GM12878 (cell line): Measurements from ENCODE around the gene LKAAEAR1. TPM values are rescaled to one million over a fixed set of nuclear protein-coding genes. Genes with fewer than 3 reads are reported as not detected.

ENCODE experiments used
- BHLHE40 ChIP-seq, 2 experiments: fragments of 450-650 bp in 1 of 2; IDR thresholded peaks; 2 replicates each; pipeline ENCODE4 v1.6.1; 2011 to 2017; ENCODE audit warnings: low read depth in 2 of 2, borderline replicate concordance in 1 of 2, improper control_type of control experiment in 1 of 2, low read length in 1 of 2, mild to moderate bottlenecking in 1 of 2
- CBX5 ChIP-seq: sonication (generic); IDR thresholded peaks from 2 replicates; pipeline ENCODE4 v1.6.1; 2016; ENCODE audit warnings: low read depth, moderate library complexity, mild to moderate bottlenecking, inconsistent platforms
- CREM ChIP-seq: IDR thresholded peaks from 2 replicates; pipeline ENCODE4 v1.6.1; 2014; ENCODE audit warnings: antibody characterized with exemption, low read depth
- DPF2 ChIP-seq: fragments of 450-650 bp; IDR thresholded peaks from 2 replicates; pipeline ENCODE4 v1.6.1; 2017; ENCODE audit warnings: mild to moderate bottlenecking
- ELK1 ChIP-seq: IDR thresholded peaks from 2 replicates; pipeline ENCODE4 v1.6.1; 2012; ENCODE audit warnings: low read depth, low read length, improper control_type of control experiment
- NR2F1 ChIP-seq: fragments of 450-650 bp; conservative IDR thresholded peaks from 2 replicates; pipeline ENCODE4 v1.6.1; 2017; ENCODE audit warnings: mild to moderate bottlenecking
- POLR2AphosphoS5 ChIP-seq: IDR thresholded peaks from 2 replicates; pipeline ENCODE4 v1.6.1; 2011; ENCODE audit warnings: mild to moderate bottlenecking, low read length, inconsistent platforms
- SMAD1 ChIP-seq: fragments of 450-650 bp; IDR thresholded peaks from 2 replicates; pipeline ENCODE4 v1.6.1; 2018; ENCODE audit warnings: mild to moderate bottlenecking, low read depth; ENCODE audit not compliant: partially characterized antibody
- SUPT20H ChIP-seq: IDR thresholded peaks from 2 replicates; pipeline ENCODE4 v1.6.1; 2011; ENCODE audit warnings: low read depth, mild to moderate bottlenecking, low read length, moderate library complexity, borderline replicate concordance; ENCODE audit not compliant: control insufficient read depth
- YBX1 ChIP-seq: fragments of 450-650 bp; IDR thresholded peaks from 2 replicates; pipeline ENCODE4 v1.6.1; 2016; ENCODE audit warnings: antibody characterized with exemption
- YY1 ChIP-seq: IDR thresholded peaks from 2 replicates; pipeline ENCODE4 v1.6.1; 2011; ENCODE audit warnings: low read depth, mild to moderate bottlenecking, low read length
- ZBTB4 ChIP-seq: fragments of 450-650 bp; formaldehyde crosslinking; IDR thresholded peaks from 2 replicates; pipeline ENCODE4 v1.4.0; 2022; ENCODE audit warnings: mild to moderate bottlenecking, moderate library complexity
- ZZZ3 ChIP-seq: IDR thresholded peaks from 2 replicates; pipeline ENCODE4 v1.6.1; 2011; ENCODE audit warnings: low read depth; ENCODE audit not compliant: control insufficient read depth, insufficient read length
- polyA plus RNA-seq, 11 experiments: library from polyadenylated mRNA; depleted of rRNA in 4 of 11; unstranded in 6 of 11; stranded (reverse) in 5 of 11; fragments of >200 nt; fragmentation: Nextera tagmentation in 4 of 11; fragmentation: Illumina TruSeq in 1 of 11; extraction: Ambion mirVana in 4 of 11; extraction: Trizol in 1 of 11; gene quantifications; 1 replicate in 1 of 11; 2 replicates in 10 of 11; pipeline versions ENCODE4 v1.2.1 to v1.2.3, GENCODE V29; 2011 to 2016; ENCODE audit warnings: inconsistent platforms in 2 of 11, missing spikeins in 2 of 11, low read depth in 1 of 11
- total RNA-seq, 4 experiments: library from RNA; depleted of rRNA in 3 of 4; stranded (reverse); fragments of >200 nt in 3 of 4; fragmentation: Illumina TruSeq in 1 of 4; extraction: Trizol in 1 of 4; gene quantifications; 2 replicates each; pipeline versions ENCODE4 v1.2.1 to v1.2.3, GENCODE V29; 2013 to 2021
- TF ChIP-seq, protein P1 (sequence below): IDR thresholded peaks from 2 replicates; pipeline ENCODE4 v1.6.1; 2012; ENCODE audit warnings: low read length, inconsistent platforms
- TF ChIP-seq, protein P2 (sequence below): IDR thresholded peaks from 2 replicates; pipeline ENCODE4 v1.6.1; 2012; ENCODE audit warnings: mild to moderate bottlenecking, low read depth, low read length

LKAAEAR1 gene
- total and polyA plus RNA-seq, 10 of the 15 experiments (the other 5 are each of a cell fraction or from before 2014, with no cell fraction given), result not detected

GRCh38 chr20:64036346-64037198 lies 47.6 kb downstream of the LKAAEAR1 start (continued):
- no peak for TF ChIP-seq ZBTB4 (CRISPR knock-in tag)
- TF ChIP-seq DPF2, result no peak; the same call in 1 of the 2 replicates
- TF ChIP-seq YBX1, result no peak
- no peak for TF ChIP-seq SMAD1
- TF ChIP-seq ELK1, result no peak; the same call in 1 of the 2 replicates
- TF ChIP-seq, protein P1, sequence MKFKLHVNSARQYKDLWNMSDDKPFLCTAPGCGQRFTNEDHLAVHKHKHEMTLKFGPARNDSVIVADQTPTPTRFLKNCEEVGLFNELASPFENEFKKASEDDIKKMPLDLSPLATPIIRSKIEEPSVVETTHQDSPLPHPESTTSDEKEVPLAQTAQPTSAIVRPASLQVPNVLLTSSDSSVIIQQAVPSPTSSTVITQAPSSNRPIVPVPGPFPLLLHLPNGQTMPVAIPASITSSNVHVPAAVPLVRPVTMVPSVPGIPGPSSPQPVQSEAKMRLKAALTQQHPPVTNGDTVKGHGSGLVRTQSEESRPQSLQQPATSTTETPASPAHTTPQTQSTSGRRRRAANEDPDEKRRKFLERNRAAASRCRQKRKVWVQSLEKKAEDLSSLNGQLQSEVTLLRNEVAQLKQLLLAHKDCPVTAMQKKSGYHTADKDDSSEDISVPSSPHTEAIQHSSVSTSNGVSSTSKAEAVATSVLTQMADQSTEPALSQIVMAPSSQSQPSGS, result no peak
- TF ChIP-seq SUPT20H, result no peak
- TF ChIP-seq, protein P2, sequence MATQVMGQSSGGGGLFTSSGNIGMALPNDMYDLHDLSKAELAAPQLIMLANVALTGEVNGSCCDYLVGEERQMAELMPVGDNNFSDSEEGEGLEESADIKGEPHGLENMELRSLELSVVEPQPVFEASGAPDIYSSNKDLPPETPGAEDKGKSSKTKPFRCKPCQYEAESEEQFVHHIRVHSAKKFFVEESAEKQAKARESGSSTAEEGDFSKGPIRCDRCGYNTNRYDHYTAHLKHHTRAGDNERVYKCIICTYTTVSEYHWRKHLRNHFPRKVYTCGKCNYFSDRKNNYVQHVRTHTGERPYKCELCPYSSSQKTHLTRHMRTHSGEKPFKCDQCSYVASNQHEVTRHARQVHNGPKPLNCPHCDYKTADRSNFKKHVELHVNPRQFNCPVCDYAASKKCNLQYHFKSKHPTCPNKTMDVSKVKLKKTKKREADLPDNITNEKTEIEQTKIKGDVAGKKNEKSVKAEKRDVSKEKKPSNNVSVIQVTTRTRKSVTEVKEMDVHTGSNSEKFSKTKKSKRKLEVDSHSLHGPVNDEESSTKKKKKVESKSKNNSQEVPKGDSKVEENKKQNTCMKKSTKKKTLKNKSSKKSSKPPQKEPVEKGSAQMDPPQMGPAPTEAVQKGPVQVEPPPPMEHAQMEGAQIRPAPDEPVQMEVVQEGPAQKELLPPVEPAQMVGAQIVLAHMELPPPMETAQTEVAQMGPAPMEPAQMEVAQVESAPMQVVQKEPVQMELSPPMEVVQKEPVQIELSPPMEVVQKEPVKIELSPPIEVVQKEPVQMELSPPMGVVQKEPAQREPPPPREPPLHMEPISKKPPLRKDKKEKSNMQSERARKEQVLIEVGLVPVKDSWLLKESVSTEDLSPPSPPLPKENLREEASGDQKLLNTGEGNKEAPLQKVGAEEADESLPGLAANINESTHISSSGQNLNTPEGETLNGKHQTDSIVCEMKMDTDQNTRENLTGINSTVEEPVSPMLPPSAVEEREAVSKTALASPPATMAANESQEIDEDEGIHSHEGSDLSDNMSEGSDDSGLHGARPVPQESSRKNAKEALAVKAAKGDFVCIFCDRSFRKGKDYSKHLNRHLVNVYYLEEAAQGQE, result no peak
- peak; percentile 69 for TF ChIP-seq CREM
- TF ChIP-seq CBX5, result no peak
- TF ChIP-seq ZZZ3, result no peak
- TF ChIP-seq POLR2AphosphoS5, result peak; percentile 65; the same call in 1 of the 2 replicates
- TF ChIP-seq BHLHE40 (IDR thresholded peaks at IDR 0.05; ENCODE audit: borderline replicate concordance in 1 of 2, low read depth in 2 of 2, low read length in 1 of 2), result no peak; a peak in 1 of 4 replicates
- TF ChIP-seq YY1, result 0 out of 2 replicates have a peak, but pooled peaks have one; percentile 53
- peak; percentile 90 for TF ChIP-seq NR2F1
